Thyroid gland (tissue), 4 donors: ENCODE data around the gene DSCAM.

Source experiments
- POLR2A ChIP-seq, 2 donors: fragments of 450-650 bp; IDR thresholded peaks; one replicate each; pipeline ENCODE4 v1.6.1; 2017; ENCODE audit warnings: antibody characterized with exemption in 2 of 2, mild to moderate bottlenecking in 2 of 2, moderate library complexity in 1 of 2
- TF ChIP-seq, protein P1 (sequence below), 6 experiments: fragments of 200-600 bp in 3 of 6; fragments of 450-650 bp in 3 of 6; sonication (generic) in 3 of 6; IDR thresholded peaks; one replicate each; pipeline ENCODE4 v1.5.1; 2016 to 2019; ENCODE audit warnings: antibody characterized with exemption in 6 of 6, mild to moderate bottlenecking in 2 of 6, inconsistent platforms in 1 of 6, moderate library complexity in 1 of 6

DNA sequence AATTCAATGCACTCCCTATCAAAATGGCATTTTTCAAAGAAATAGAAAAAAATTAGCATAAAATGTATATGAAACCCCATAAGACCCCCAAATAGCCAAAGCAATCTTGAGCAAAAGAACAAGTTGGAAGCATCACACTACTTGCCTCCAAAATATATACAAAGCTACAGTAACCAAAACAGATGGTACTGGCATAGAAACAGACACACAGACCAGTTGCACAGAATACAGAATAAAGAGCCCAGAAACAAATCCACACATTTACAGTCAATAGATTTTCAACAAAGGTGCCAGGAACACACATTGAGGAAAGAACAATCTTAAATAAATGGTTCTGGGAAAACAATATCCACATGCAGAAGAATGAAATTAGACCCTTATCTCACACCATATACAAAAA is 350.8 kb downstream of the DSCAM start:
- TF ChIP-seq POLR2A (IDR thresholded peaks at IDR 0.05) = no peak
- TF ChIP-seq, protein P1, sequence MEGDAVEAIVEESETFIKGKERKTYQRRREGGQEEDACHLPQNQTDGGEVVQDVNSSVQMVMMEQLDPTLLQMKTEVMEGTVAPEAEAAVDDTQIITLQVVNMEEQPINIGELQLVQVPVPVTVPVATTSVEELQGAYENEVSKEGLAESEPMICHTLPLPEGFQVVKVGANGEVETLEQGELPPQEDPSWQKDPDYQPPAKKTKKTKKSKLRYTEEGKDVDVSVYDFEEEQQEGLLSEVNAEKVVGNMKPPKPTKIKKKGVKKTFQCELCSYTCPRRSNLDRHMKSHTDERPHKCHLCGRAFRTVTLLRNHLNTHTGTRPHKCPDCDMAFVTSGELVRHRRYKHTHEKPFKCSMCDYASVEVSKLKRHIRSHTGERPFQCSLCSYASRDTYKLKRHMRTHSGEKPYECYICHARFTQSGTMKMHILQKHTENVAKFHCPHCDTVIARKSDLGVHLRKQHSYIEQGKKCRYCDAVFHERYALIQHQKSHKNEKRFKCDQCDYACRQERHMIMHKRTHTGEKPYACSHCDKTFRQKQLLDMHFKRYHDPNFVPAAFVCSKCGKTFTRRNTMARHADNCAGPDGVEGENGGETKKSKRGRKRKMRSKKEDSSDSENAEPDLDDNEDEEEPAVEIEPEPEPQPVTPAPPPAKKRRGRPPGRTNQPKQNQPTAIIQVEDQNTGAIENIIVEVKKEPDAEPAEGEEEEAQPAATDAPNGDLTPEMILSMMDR (IDR thresholded peaks at IDR 0.05) = no peak
